Mucosa of descending colon (tissue), 3 donors: ENCODE data around the gene SPAG16. TPM values are rescaled to one million over a fixed set of nuclear protein-coding genes. Genes with fewer than 3 reads are reported as not detected.
"Not testable (repeated sequence)": the region's sequence is repeated elsewhere in the genome, so short reads cannot be mapped to it uniquely, and the experiment has no call there.

Source experiments
- ATAC-seq: fragments of 200-7000 bp; cut with Tn5 transposase; one replicate; pipeline ENCODE4 v1.9.1; 2020; ENCODE audit warnings: mild to moderate bottlenecking, moderate library complexity
- DNase-seq, 3 donors: peaks; one replicate each; pipeline ENCODE4 v3.0.0-alpha.2; 2020
- H3K36me3 ChIP-seq: fragments of 200-600 bp; one replicate; pipeline ENCODE4 v1.8.0; 2021; ENCODE audit warnings: low read depth, mild to moderate bottlenecking
- H3K4me1 ChIP-seq: fragments of 200-600 bp; one replicate; pipeline ENCODE4 v1.8.0; 2021; ENCODE audit warnings: low read depth, mild to moderate bottlenecking
- H3K4me3 ChIP-seq: fragments of 200-600 bp; one replicate; pipeline ENCODE4 v1.8.0; 2021; ENCODE audit warnings: mild to moderate bottlenecking
- H3K9me3 ChIP-seq: fragments of 200-600 bp; one replicate; pipeline ENCODE4 v1.8.0; 2021; ENCODE audit warnings: mild to moderate bottlenecking
- intact Hi-C, 2 donors: fragments of 100-400 bp; cut with DNase I in 1 of 2; cut with micrococcal nuclease in 1 of 2; formaldehyde crosslinking; loops; one replicate each; pipeline versions ENCODE4 v1.11.0 to v1.11.1; 2022; cut with DNase I, micrococcal nuclease
- total RNA-seq, 3 donors: library from RNA; stranded (reverse); fragmentation: NEBNext Ultra II Directional in 2 of 3; extraction: Animal tissue kit (Norgen Biotek cat#: 25700) in 2 of 3; gene quantifications; one replicate each; pipeline versions ENCODE4 v1.2.1 to v1.2.4, GENCODE V29; 2021 to 2023
- TF ChIP-seq, protein P1 (sequence below): fragments of 200-600 bp; IDR thresholded peaks from one replicate; pipeline ENCODE4 v1.8.0; 2022; ENCODE audit warnings: antibody characterized with exemption, mild to moderate bottlenecking
- donor health status: DM: no; HTN: no; CAD: no; lungs with moderate emphysema.
- donor health status: DM: no; HTN: no; CAD: no.
- donor health status: DM: no; HTN: yes; CAD: no.

Gene SPAG16
- total RNA-seq, 3 donors from 2014 or later, result 18.1 to 20.3 (median 18.5) TPM

DNA sequence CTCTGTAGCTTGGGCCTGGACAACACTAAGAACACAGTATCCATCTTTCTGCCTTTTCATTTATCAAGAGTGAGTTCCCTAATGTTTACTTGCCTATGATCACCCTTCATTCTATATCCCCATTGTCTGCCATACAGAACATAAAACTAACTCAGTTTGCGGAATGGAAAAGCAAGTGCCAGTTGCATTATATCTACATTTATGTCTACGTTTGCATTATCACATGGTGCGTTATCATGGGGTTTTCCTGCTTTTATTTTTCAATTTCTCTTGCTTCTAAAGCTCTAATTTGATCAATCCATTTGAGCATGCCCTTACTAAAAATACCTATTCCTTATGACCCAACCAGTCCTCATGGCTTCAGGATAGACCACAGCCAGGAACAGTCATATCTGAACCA lies 704.9 kb downstream of the SPAG16 start:
- intact Hi-C loops, result no loop called here
- TF ChIP-seq, protein P1, sequence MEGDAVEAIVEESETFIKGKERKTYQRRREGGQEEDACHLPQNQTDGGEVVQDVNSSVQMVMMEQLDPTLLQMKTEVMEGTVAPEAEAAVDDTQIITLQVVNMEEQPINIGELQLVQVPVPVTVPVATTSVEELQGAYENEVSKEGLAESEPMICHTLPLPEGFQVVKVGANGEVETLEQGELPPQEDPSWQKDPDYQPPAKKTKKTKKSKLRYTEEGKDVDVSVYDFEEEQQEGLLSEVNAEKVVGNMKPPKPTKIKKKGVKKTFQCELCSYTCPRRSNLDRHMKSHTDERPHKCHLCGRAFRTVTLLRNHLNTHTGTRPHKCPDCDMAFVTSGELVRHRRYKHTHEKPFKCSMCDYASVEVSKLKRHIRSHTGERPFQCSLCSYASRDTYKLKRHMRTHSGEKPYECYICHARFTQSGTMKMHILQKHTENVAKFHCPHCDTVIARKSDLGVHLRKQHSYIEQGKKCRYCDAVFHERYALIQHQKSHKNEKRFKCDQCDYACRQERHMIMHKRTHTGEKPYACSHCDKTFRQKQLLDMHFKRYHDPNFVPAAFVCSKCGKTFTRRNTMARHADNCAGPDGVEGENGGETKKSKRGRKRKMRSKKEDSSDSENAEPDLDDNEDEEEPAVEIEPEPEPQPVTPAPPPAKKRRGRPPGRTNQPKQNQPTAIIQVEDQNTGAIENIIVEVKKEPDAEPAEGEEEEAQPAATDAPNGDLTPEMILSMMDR, result no peak
- H3K4me3 ChIP-seq, result no peak overlapping the region
- H3K36me3 ChIP-seq, result no peaks in the 10 kb centered on the region
- DNase-seq, result no peak
- H3K9me3 ChIP-seq, result no peaks in the 10 kb centered on the region
- ATAC-seq, result no peak
- H3K4me1 ChIP-seq, result no peaks in the 10 kb centered on the region

DNA sequence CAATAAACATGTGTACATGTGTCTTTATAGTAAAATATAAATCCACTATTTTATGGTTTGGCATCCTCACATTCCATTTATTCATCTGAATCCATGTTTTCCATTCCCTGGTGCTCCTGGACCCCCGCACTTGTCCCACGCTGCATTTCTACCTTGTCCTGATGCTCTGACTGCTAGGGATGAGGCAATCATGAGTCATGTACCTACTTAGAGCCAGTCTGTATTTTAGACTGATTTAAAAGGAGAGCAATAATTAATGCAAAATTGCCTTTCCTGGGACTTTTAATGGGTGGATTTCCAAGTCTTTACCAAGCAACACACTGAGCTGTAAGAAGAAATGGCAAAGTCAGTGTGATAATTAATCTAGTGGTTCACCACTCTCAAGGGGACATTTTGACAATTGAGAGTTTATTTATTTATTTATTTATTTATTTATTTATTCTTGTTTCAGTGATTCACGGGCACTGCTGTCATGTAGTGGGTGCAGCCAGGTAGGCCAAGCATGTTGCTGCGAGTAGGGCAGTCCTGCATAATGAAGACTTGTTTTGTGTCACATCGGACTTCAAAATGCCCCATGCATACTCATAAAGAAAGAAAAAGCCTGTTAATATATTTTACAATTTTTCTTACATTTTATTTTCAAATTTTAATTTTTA lies 707.3 kb downstream of the SPAG16 start:
- TF ChIP-seq, protein P1, result no peak
- no peaks in the 10 kb centered on the region for H3K9me3 ChIP-seq
- ATAC-seq (no peak), DNase-seq (no peak)
- intact Hi-C loops, result no loop called here
- H3K4me3 ChIP-seq, result no peak overlapping the region
- H3K4me1 ChIP-seq, result no peaks in the 10 kb centered on the region
- H3K36me3 ChIP-seq, result no peaks in the 10 kb centered on the region

DNA sequence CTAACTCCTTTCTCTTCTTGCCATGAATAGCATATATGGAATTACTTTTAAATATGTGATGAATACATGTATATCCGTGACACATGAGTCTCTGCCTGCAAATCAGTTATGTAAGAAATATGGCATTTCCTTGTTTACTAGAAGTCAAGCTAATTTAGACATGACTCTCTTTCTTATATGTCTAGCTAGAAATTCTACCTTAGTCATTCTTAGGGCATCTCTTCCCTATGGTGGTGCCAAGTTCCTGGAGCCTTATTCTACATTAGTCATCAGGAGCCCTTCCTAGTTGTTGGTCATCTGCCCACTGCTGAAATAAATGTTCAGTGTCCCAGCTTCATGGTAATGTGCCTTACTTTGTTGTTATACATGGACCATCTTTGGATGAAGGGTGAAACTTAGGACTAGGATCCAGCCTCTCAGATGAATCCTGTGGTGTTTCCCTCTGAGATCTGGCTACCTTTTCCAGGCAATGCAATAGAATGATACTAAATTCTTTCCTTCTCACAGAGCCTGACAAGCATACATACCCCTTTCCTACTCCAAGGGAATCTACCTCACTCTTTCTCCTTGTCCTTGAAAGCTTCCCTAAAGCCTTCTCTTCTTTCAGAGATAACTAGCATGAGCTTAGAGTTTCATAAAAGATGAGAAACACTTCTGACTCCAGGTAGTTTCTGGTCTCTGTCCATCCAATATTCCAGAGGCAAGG lies 711.3 kb downstream of the SPAG16 start:
- intact Hi-C loops, result no loop called here
- no peaks in the 10 kb centered on the region for H3K36me3 ChIP-seq
- TF ChIP-seq, protein P1, result no peak
- no peaks in the 10 kb centered on the region for H3K4me1 ChIP-seq
- no peaks in the 10 kb centered on the region for H3K9me3 ChIP-seq
- DNase-seq (no peak), ATAC-seq (no peak)
- no peak overlapping the region for H3K4me3 ChIP-seq

DNA sequence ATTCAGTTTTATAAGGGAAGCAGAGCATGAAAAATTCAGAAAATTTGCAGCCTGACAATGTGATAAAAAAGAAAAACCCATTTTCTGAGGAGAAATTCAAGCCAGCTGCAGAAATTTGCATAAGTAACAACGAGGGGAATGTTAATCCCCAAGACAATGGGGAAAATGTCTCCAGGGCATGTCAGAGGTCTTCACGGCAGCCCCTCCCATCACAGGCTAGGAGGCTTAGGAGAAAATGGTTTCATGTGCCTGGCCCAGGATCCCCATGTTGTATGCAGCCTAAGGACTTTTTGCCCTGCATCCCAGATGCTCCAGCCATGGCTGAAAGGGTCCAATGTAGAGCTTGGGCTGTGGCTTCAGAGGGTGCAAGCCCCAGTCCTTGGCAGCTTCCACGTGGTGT lies 714.7 kb downstream of the SPAG16 start:
- DNase-seq, H3K9me3 ChIP-seq, intact Hi-C loops, ATAC-seq, H3K36me3 ChIP-seq, H3K4me1 ChIP-seq, H3K4me3 ChIP-seq: not testable (repeated sequence)

DNA sequence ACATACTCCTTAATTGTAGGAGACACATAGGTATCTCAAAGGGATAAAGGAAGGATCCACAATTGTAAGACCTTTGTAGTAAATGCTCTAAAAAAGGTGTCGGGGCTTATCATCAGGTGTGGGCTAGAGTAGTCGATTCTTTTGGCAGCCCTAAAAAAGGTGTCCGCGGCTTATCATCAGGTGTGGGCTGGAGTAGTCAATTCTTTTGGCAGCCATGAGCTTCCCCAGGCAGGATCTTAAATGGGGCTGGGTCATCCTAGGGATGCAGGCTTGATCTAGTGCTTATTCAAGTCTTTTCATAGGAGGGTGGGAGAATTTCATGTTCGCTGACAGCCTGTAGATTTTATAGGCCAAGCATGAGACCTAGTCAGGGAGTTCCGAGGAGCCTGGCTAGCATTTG lies 720.2 kb downstream of the SPAG16 start:
- intact Hi-C loops, result no loop called here
- Histone ChIP-seq H3K4me3 (no peak overlapping the region), H3K36me3 (no peaks in the 10 kb centered on the region), H3K4me1 (no peaks in the 10 kb centered on the region), H3K9me3 (no peaks in the 10 kb centered on the region)
- ATAC-seq (no peak), DNase-seq (no peak)
- TF ChIP-seq, protein P1, result no peak

GRCh38 chr2:214005337-214005736 lies 721.1 kb downstream of the SPAG16 start:
- DNase-seq (no peak), ATAC-seq (no peak)
- Histone ChIP-seq H3K4me3 (no peak overlapping the region), H3K36me3 (no peaks in the 10 kb centered on the region), H3K4me1 (no peaks in the 10 kb centered on the region), H3K9me3 (no peaks in the 10 kb centered on the region)
- TF ChIP-seq, protein P1, result no peak
- intact Hi-C loops, result no loop called here
